Breast epithelium (tissue), 4 donors: ENCODE data around the gene GALNT9. TPM values are rescaled to one million over a fixed set of nuclear protein-coding genes. Genes with fewer than 3 reads are reported as not detected.

Experiments
- DNase-seq, 2 donors: peaks; one replicate each; pipeline ENCODE4 v3.0.0-alpha.2; 2019; ENCODE audit warnings: low spot score in 2 of 2
- H3K27ac ChIP-seq, 2 donors: fragments of 200-600 bp; sonication (generic) in 1 of 2; one replicate each; pipeline ENCODE4 v1.5.1; 2016 to 2019; ENCODE audit warnings: mild to moderate bottlenecking in 1 of 2
- H3K27me3 ChIP-seq, 2 donors: fragments of 200-600 bp; sonication (generic) in 1 of 2; one replicate each; pipeline versions ENCODE4 v1.5.1 to v1.6.0; 2017 to 2019; ENCODE audit warnings: control low read depth in 1 of 2, mild to moderate bottlenecking in 1 of 2
- H3K36me3 ChIP-seq: fragments of 200-600 bp; one replicate; pipeline ENCODE4 v1.5.1; 2019
- H3K4me1 ChIP-seq, 2 donors: fragments of 200-600 bp; sonication (generic); one replicate each; pipeline ENCODE4 v1.5.1; 2016 to 2019; ENCODE audit warnings: control low read depth in 1 of 2
- H3K4me3 ChIP-seq, 3 donors: fragments of 200-600 bp; sonication (generic); 1 replicate in 2 of 3; 2 replicates in 1 of 3; pipeline ENCODE4 v1.5.1; 2016 to 2019; ENCODE audit warnings: mild to moderate bottlenecking in 3 of 3, moderate library complexity in 2 of 3
- H3K9me3 ChIP-seq, 2 donors: fragments of 200-600 bp; sonication (generic) in 1 of 2; one replicate each; pipeline ENCODE4 v1.5.1; 2016 to 2019; ENCODE audit warnings: control low read depth in 1 of 2
- POLR2A ChIP-seq: fragments of 450-650 bp; IDR thresholded peaks from one replicate; pipeline ENCODE4 v1.6.1; 2016; ENCODE audit warnings: antibody characterized with exemption, mild to moderate bottlenecking, moderate library complexity
- POLR2AphosphoS5 ChIP-seq, 3 donors: sonication (generic); formaldehyde crosslinking; IDR thresholded peaks; one replicate each; pipeline ENCODE4 v1.6.1; 2017; ENCODE audit warnings: antibody characterized with exemption in 3 of 3
- intact Hi-C: fragments of 100-400 bp; cut with DNase I; formaldehyde crosslinking; loops from one replicate; pipeline ENCODE4 v1.15.1; 2023; ENCODE audit warnings: low total_unique reads
- total RNA-seq, 3 donors: library from RNA; depleted of rRNA; stranded (reverse); fragments of >200 nt; gene quantifications; one replicate each; pipeline ENCODE4 v1.1.0, GENCODE V29; 2016
- TF ChIP-seq, protein P1 (sequence below), 3 donors: fragments of 450-650 bp; IDR thresholded peaks; one replicate each; pipeline ENCODE4 v1.5.1; 2016 to 2017; ENCODE audit warnings: antibody characterized with exemption in 3 of 3, mild to moderate bottlenecking in 3 of 3, moderate library complexity in 3 of 3

The GALNT9 gene
- total RNA-seq, 3 donors from 2014 or later = 2.9 TPM; not detected in 2

DNA sequence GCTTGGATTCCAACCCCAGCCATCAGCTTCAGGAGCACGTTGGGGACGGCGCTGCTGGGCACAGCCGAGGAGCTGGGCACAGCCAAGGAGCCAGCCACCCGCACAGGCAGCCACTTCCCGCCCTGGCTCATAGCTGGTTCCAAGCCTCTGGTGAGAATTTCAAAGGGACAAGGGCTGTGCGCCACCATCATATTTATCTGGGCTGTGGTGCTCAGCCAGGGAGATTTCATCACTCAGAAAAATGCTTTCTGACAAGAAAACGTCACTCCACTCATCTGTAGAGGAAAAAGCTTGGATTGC lies 66.4 kb downstream of the GALNT9 start:
- H3K9me3 ChIP-seq = no peaks in the 10 kb centered on the region
- H3K27me3 ChIP-seq = peaks cover 0 to 81% of the 10 kb centered on the region in 2 donors
- no peak overlapping the region for H3K4me3 ChIP-seq
- DNase-seq = no peak
- H3K36me3 ChIP-seq = no peaks in the 10 kb centered on the region
- H3K27ac ChIP-seq = no peak overlapping the region
- no peaks in the 10 kb centered on the region for H3K4me1 ChIP-seq
- intact Hi-C loops = no loop called here
- TF ChIP-seq POLR2A = no peak
- TF ChIP-seq POLR2AphosphoS5 (IDR thresholded peaks at IDR 0.05) = no peak
- TF ChIP-seq, protein P1, sequence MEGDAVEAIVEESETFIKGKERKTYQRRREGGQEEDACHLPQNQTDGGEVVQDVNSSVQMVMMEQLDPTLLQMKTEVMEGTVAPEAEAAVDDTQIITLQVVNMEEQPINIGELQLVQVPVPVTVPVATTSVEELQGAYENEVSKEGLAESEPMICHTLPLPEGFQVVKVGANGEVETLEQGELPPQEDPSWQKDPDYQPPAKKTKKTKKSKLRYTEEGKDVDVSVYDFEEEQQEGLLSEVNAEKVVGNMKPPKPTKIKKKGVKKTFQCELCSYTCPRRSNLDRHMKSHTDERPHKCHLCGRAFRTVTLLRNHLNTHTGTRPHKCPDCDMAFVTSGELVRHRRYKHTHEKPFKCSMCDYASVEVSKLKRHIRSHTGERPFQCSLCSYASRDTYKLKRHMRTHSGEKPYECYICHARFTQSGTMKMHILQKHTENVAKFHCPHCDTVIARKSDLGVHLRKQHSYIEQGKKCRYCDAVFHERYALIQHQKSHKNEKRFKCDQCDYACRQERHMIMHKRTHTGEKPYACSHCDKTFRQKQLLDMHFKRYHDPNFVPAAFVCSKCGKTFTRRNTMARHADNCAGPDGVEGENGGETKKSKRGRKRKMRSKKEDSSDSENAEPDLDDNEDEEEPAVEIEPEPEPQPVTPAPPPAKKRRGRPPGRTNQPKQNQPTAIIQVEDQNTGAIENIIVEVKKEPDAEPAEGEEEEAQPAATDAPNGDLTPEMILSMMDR (IDR thresholded peaks at IDR 0.05) = no peak

DNA sequence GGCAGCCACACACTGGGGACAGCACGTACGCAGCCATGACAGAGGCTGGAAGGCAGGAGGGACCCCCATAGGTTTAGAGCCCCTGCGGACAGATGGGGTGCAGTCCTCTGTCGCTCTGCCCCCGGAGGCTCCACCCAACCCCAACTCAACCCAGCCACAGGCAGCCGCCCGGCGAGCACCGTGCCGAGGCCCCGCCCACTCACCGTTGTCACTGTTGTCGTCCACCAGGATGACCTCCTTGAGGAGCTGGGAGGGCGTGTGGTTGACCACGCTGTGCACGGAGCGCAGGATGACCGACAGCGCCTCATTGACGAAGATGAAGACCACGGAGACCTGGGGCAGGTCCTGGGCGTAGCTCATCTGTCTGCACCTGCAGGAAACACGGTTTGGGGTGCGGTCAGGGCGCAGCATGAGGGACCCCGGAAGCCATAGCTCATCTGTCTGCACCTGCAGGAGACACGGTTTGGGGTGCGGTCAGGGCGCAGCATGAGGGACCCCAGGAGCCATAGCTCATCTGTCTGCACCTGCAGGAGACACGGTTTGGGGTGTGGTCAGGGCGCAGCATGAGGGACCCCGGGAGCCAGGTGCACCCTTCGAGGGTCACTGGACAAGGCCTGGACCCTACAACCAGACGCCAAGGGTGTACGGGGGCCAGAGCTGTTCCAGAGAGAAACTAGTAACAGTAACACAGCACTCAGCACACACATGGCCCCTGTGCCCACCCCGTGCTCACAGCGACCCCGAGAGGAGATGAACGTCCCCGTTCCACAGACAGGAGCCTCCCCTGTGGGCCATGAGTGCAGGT lies 66.9 kb downstream of the GALNT9 start:
- Histone ChIP-seq H3K4me3 (no peak overlapping the region), H3K9me3 (no peaks in the 10 kb centered on the region), H3K27me3 (peaks cover 0 to 82% of the 10 kb centered on the region in 2 donors), H3K27ac (no peak overlapping the region), H3K4me1 (no peaks in the 10 kb centered on the region), H3K36me3 (no peaks in the 10 kb centered on the region)
- TF ChIP-seq, protein P1 (IDR thresholded peaks at IDR 0.05) = no peak
- TF ChIP-seq POLR2AphosphoS5 (IDR thresholded peaks at IDR 0.05) (no peak), POLR2A (no peak)
- intact Hi-C loops = no loop called here
- DNase-seq = no peak

DNA sequence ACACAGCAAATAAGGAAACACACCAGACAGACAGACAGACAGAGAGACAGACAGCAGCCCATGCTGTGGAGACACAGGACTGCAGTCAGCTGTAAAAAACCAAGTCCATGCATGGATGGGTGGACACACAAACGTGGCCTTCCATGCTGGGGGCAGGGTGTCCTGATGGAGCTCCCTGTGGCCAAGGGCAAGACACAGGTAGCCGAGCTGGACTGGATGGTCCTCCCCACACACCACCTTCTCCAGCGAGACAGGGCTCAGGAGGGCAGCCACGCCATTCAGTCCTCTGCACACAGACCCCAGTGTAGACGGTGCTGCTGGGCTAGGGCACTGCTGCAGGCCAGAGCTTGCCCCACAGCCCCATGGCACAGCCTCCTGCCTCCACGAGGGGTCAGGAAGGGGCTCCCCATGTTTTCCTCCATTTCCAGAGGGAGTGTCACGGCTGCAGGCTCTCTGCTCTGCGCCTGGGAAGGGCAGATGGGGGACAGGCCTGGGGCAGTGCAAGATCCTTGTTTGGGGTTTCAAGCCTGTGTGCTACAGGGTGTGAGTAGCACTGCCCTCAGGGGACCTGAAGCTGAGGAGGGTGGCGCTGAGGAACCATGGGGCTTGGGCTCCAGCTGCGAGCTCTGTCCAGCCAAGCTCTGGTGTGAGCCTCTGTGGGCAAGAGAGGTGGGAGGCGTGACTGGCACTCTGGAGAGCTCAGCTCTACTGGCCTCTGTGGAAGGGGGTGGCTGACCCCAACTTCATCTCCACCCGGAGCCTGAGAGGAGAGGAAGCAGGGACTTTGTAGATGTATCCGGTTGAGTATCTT lies 67.9 kb downstream of the GALNT9 start:
- Histone ChIP-seq H3K9me3 (no peaks in the 10 kb centered on the region), H3K4me1 (no peaks in the 10 kb centered on the region), H3K4me3 (no peak overlapping the region), H3K36me3 (no peaks in the 10 kb centered on the region), H3K27ac (no peak overlapping the region), H3K27me3 (peaks cover 0 to 82% of the 10 kb centered on the region in 2 donors)
- intact Hi-C loops = no loop called here
- DNase-seq = no peak
- no peak for TF ChIP-seq POLR2AphosphoS5 (IDR thresholded peaks at IDR 0.05)
- no peak for TF ChIP-seq POLR2A
- TF ChIP-seq, protein P1 (IDR thresholded peaks at IDR 0.05) = no peak

DNA sequence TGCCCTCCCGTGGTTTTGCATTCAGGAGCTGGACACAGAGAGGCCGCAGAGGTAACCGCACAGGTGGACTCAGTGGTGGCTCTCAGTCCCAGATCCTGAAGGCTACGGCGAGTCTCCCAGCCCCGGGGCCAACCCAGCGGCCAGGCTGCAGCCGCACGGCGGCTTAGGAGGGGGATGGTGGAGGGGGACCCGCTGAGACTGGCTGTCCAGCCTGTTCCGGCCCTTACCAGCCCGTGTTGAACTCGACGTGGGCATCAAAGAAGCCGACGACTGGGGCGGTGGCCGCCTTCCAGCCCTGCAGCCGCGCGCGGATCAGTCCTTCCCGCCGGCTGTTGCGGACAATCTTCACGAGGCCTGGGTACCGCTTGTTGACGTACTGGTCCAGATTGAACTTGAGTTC lies 68.7 kb downstream of the GALNT9 start:
- TF ChIP-seq POLR2AphosphoS5 (IDR thresholded peaks at IDR 0.05) (no peak), POLR2A (no peak)
- TF ChIP-seq, protein P1 (IDR thresholded peaks at IDR 0.05) = no peak
- Histone ChIP-seq H3K36me3 (no peaks in the 10 kb centered on the region), H3K27me3 (peaks cover 0 to 75% of the 10 kb centered on the region in 2 donors), H3K4me1 (no peaks in the 10 kb centered on the region), H3K27ac (no peak overlapping the region), H3K4me3 (no peak overlapping the region), H3K9me3 (no peaks in the 10 kb centered on the region)
- intact Hi-C loops = no loop called here
- DNase-seq = no peak
